Esophagus squamous epithelium (tissue), 5 donors: ENCODE measurements around the gene HPN. TPM values are rescaled to one million over a fixed set of nuclear protein-coding genes. Genes with fewer than 3 reads are reported as not detected.
"Not testable (repeated sequence)": the region's sequence is repeated elsewhere in the genome, so short reads cannot be mapped to it uniquely, and the experiment has no call there.

Source experiments
- DNase-seq: peaks from one replicate; lab custom pipeline; 2025; lab: John Stamatoyannopoulos, UW
- H3K27ac ChIP-seq, 4 donors: fragments of 200-600 bp; sonication (generic); one replicate each; pipeline ENCODE4 v1.5.1; 2016 to 2019; ENCODE audit warnings: mild to moderate bottlenecking in 1 of 4
- H3K27me3 ChIP-seq, 4 donors: fragments of 200-600 bp; sonication (generic); 1 replicate in 3 of 4; 2 replicates in 1 of 4; pipeline versions ENCODE4 v1.5.1 to v1.6.0; 2017 to 2021; ENCODE audit warnings: antibody characterized with exemption in 1 of 4
- H3K36me3 ChIP-seq, 3 donors: fragments of 200-600 bp; sonication (generic); one replicate each; pipeline ENCODE4 v1.5.1; 2016 to 2019
- H3K4me1 ChIP-seq, 3 donors: fragments of 200-600 bp; sonication (generic); one replicate each; pipeline ENCODE4 v1.5.1; 2017 to 2019
- H3K4me3 ChIP-seq, 4 donors: fragments of 200-600 bp; sonication (generic); 1 replicate in 3 of 4; 2 replicates in 1 of 4; pipeline ENCODE4 v1.5.1; 2016 to 2019; ENCODE audit warnings: mild to moderate bottlenecking in 2 of 4, moderate library complexity in 1 of 4
- H3K9me3 ChIP-seq, 3 donors: fragments of 200-600 bp; sonication (generic); one replicate each; pipeline ENCODE4 v1.5.1; 2016 to 2019
- CTCF ChIP-seq, 6 experiments: fragments of 450-650 bp in 4 of 6; fragments of 200-600 bp in 2 of 6; sonication (generic) in 2 of 6; IDR thresholded peaks; one replicate each; pipeline ENCODE4 v1.5.1; 2016 to 2019; ENCODE audit warnings: antibody characterized with exemption in 6 of 6, mild to moderate bottlenecking in 4 of 6, moderate library complexity in 4 of 6
- POLR2A ChIP-seq, 4 donors: fragments of 450-650 bp; IDR thresholded peaks; one replicate each; pipeline ENCODE4 v1.6.1; 2017; ENCODE audit warnings: antibody characterized with exemption in 4 of 4, mild to moderate bottlenecking in 4 of 4, moderate library complexity in 3 of 4
- whole genome bisulfite sequencing, 2 donors: methylation state at CpG; one replicate each; pipeline ENCODE4 v1.1.5; 2018; 5-methylcytosine and 5-hydroxymethylcytosine counted together
- intact Hi-C: fragments of 100-400 bp; cut with DNase I; formaldehyde crosslinking; loops from one replicate; pipeline ENCODE4 v1.15.0; 2022
- total RNA-seq, 4 donors: library from RNA; depleted of rRNA; stranded (reverse); fragments of >200 nt; gene quantifications; one replicate each; pipeline ENCODE4 v1.1.0, GENCODE V29; 2016
- donor health status: DM: yes; HTN: yes; CAD: no.

Gene HPN
- total RNA-seq, 4 donors from 2014 or later, result 0.19 to 0.47 TPM; not detected in 2

GRCh38 chr19:35006342-35006998 lies 35.1 kb upstream of the HPN start:
- H3K9me3 ChIP-seq, result no peaks in the 10 kb centered on the region
- H3K4me3 ChIP-seq, result no peak overlapping the region
- peaks cover 0 to 75% (median 25%) of the 10 kb centered on the region in 3 donors for H3K4me1 ChIP-seq
- H3K36me3 ChIP-seq, result peaks cover 4 to 35% (median 18%) of the 10 kb centered on the region in 3 donors
- no peak for TF ChIP-seq POLR2A (IDR thresholded peaks at IDR 0.05)
- no peak for TF ChIP-seq CTCF (IDR thresholded peaks at IDR 0.05)
- H3K27me3 ChIP-seq, result no peaks in the 10 kb centered on the region
- H3K27ac ChIP-seq, result peak overlapping the region in 2 of 4 donors; percentile 58 to 59
- no peak for DNase-seq
- 66 to 68% methylated on average over 13 to 15 of the region's 15 CpGs for WGBS, 2 donors
- intact Hi-C loops, result no loop called here

GRCh38 chr19:35006999-35007365 lies 34.5 kb upstream of the HPN start:
- Histone ChIP-seq H3K4me3 (no peak overlapping the region), H3K27ac (peak overlapping the region in 2 of 4 donors; percentile 55 to 59), H3K36me3 (peaks cover 4 to 40% (median 18%) of the 10 kb centered on the region in 3 donors), H3K9me3 (no peaks in the 10 kb centered on the region), H3K27me3 (no peaks in the 10 kb centered on the region), H3K4me1 (peaks cover 0 to 75% (median 20%) of the 10 kb centered on the region in 3 donors)
- 93 to 96% methylated on average over 5 of the region's 5 CpGs for WGBS, 2 donors
- intact Hi-C loops, result no loop called here
- TF ChIP-seq CTCF (IDR thresholded peaks at IDR 0.05), result no peak
- no peak for TF ChIP-seq POLR2A (IDR thresholded peaks at IDR 0.05)
- no peak for DNase-seq

- H3K27ac ChIP-seq, result peak overlapping the region in 2 of 4 donors; percentile 12 to 59
- H3K9me3 ChIP-seq, DNase-seq, H3K27me3 ChIP-seq, intact Hi-C loops, H3K4me3 ChIP-seq: not testable (repeated sequence)
- peaks cover 4 to 41% (median 18%) of the 10 kb centered on the region in 3 donors for H3K36me3 ChIP-seq
- 96% methylated on average over 8 of the region's 8 CpGs for WGBS, 2 donors
- peaks cover under 1 to 75% (median 18%) of the 10 kb centered on the region in 3 donors for H3K4me1 ChIP-seq
These were observed 34.1 kb upstream of the HPN start for GRCh38 chr19:35007427-35007826.

GRCh38 chr19:35008891-35009341 lies 32.6 kb upstream of the HPN start:
- Histone ChIP-seq H3K27me3 (no peaks in the 10 kb centered on the region), H3K4me3 (no peak overlapping the region), H3K4me1 (peaks cover 14 to 75% (median 19%) of the 10 kb centered on the region in 3 donors), H3K27ac (peak overlapping the region in 3 of 4 donors; percentile 11 to 62 (median 12)), H3K36me3 (peaks cover 4 to 46% (median 18%) of the 10 kb centered on the region in 3 donors), H3K9me3 (no peaks in the 10 kb centered on the region)
- 53 to 62% methylated on average over 4 to 5 of the region's 12 CpGs for WGBS, 2 donors
- no peak for DNase-seq
- TF ChIP-seq POLR2A (IDR thresholded peaks at IDR 0.05) (no peak), CTCF (IDR thresholded peaks at IDR 0.05) (no peak)
- intact Hi-C loops, result no loop called here

GRCh38 chr19:35009424-35010415 lies 31.8 kb upstream of the HPN start:
- no peaks in the 10 kb centered on the region for H3K9me3 ChIP-seq
- H3K4me1 ChIP-seq, result peaks cover 17 to 75% (median 20%) of the 10 kb centered on the region in 3 donors
- TF ChIP-seq CTCF (IDR thresholded peaks at IDR 0.05) (no peak), POLR2A (IDR thresholded peaks at IDR 0.05) (no peak)
- intact Hi-C loops, result no loop called here
- peak overlapping the region in 2 of 4 donors; percentile 11 to 62 for H3K27ac ChIP-seq
- DNase-seq, result no peak
- H3K36me3 ChIP-seq, result peaks cover 4 to 54% (median 18%) of the 10 kb centered on the region in 3 donors
- no peaks in the 10 kb centered on the region for H3K27me3 ChIP-seq
- H3K4me3 ChIP-seq, result no peak overlapping the region
- WGBS, 2 donors, result 84 to 92% methylated on average over 14 to 33 of the region's 36 CpGs
